HG03095 (cell line): ENCODE data around the gene ASIC1.

Experiments used
- ATAC-seq: cut with Tn5 transposase; IDR thresholded peaks from one replicate; pipeline ENCODE4 v1.9.1; 2021; ENCODE audit warnings: moderate library complexity; ENCODE audit not compliant: unreplicated experiment

ASIC1 gene

DNA sequence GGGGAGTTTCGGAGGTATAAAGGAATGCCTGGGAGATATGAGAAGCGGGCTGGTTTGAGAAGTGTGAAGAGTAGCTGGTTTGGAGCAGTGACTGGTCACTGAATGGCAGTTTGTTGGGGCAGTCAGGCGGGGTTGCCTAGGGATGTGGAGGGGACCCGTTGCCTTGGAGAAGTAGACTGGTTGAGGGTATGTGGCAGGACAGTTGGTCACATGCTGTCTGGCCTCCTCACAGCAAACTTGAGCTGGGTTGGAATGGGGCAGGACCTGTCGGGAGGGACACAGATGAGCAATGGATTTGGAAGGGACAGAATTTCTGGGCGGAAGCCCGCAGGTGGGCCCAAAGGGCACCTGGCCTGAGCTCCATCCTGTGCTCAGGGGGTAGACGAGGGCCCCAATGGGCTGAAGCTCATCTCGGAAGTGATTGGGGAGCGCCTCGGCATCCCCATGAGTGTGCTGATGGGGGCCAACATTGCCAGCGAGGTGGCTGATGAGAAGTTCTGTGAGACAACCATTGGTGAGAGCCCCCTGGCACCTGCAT, 48.6 kb downstream of the ASIC1 start:
- ATAC-seq, result no peak

DNA sequence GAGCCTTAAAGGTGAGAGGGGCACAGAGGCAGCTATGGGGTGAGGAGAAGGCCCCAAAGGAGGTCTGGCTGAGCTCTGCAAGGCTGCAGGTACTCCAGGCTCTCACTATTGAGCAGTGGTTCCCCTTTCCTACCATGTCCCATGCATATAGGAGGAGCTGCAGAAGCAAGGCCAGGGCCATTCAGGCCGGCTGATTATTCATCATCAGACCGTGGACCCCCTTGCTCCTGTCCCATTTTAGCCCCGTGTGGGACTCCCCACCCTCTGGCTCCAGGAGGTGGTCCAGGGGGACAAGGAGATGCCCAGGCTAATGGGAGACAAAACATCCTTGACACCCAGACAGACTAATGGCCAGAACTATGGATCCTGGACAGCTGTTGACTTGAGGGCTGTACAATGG, 49.5 kb downstream of the ASIC1 start:
- no peak for ATAC-seq

DNA sequence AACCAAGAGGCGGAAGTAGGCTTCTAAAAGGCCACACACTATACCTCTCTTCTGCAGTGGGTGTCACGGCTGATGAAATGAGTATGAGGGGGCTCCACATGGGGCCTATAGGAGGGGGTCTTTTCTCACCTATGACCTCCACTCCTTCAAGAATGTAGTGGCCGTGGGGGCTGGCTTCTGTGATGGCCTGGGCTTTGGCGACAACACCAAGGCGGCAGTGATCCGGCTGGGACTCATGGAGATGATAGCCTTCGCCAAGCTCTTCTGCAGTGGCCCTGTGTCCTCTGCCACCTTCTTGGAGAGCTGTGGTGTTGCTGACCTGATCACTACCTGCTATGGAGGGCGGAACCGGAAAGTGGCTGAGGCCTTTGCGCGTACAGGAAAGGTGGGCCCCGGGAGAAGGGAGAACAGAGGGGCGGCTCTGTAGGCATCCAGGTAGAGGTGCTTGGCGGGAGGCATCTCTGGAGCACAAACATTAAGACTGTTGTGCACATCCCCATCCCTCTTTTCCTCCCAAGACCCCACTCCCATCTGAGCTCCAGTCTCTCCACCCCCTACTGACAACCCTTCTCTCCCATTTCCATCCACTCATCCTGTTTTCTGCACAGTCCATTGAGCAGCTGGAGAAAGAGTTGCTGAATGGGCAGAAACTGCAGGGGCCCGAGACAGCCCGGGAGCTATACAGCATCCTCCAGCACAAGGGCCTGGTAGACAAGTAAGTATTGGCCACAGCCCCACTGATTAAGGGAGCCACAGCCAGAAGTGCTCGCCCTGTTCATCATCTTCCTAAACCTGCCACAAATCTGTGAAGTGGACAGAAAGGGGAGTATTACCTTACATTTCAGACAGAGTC, 50.2 kb downstream of the ASIC1 start:
- no peak for ATAC-seq

DNA sequence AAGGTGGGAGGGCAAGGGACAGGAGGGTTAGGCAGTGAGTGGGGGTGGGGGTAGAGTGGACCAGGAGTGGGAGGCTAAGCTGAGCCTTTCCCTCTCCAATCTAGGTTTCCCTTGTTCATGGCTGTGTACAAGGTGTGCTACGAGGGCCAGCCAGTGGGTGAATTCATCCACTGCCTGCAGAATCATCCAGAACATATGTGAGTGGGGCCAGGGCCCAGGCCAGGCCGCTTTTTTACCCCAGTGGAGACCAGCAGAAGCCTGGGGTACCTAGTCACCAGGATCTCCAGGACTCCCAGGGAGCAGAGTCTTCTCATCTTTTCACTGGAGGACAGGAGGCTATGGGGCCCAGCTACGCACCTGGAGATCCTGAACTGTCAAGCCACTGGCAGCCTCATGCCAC, 51.9 kb downstream of the ASIC1 start:
- no peak for ATAC-seq

DNA sequence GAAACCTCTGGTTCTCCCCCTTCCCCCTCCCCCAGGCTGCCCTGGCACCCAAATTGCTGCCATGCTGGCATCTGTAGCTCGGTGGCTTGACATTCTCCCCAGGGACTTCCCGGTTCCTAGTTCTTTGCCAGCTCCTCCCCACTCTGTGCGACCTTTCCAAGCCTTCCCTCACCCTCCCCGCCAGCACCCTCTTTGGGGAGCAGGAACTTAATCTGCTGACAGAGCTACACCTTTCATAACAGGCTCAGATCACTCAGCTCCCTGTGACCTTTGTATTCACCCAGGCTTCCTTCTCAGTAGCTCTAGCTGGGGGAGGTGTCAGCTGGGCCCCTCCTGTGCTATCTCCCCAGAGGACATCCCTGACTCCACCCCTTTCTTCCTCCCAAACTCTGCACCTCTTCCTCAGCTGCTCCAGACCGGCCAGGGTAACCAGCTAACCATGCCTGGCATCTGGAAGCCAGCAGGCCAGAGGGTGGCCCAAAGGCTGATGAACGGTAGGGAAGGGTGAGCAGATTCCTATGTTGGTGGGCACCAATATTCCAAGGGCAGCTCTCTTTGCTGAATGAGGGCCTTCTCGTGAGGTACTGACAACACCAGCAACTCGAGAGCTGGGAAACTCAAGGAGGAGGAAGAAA, 52.8 kb downstream of the ASIC1 start:
- ATAC-seq, result no peak

DNA sequence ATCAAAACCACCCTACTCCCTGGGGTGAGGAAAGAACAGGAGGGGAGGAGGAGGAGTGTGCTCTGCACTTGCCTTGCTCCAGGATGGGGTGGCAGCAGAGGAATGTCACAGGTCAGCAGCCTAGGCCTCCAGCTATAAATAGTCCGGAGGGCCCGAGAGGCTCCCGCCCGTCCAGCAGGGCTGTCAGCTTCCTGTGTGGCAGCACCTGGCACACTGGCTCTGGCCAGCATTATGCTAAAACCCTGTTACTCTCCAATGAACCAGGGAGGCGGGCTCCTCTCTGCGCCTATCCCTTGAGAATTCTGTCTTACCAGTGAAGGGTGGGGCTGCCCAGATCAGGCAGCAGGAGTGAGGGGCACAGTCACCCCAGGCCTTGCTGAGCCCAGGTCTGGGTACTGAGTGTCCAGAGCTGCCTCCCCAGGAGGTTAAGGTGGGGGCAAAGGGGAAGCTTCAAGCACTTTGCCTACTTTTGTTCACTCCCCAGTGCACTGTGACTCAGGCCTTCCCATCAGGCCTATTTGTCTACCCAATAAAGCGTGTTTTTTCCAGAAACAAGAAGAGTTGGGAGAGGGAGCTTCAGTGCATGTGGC, 53.5 kb downstream of the ASIC1 start:
- ATAC-seq, result no peak

DNA sequence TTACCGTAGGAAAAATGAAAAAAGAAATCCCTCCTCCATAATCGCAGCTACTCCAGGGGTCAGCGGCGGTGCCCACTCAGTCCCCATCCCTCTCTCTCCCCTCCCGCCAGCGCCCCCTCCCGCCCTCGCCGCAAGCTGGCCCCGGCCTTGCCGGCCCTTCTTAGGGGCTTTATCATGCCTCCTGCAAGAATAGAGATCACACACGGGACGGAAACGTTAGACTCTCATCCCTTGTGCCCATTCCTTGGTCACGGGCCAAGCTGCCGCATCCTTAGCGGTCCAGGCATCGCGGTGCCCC, 53.9 kb downstream of the ASIC1 start:
- ATAC-seq, result peak; percentile 1

DNA sequence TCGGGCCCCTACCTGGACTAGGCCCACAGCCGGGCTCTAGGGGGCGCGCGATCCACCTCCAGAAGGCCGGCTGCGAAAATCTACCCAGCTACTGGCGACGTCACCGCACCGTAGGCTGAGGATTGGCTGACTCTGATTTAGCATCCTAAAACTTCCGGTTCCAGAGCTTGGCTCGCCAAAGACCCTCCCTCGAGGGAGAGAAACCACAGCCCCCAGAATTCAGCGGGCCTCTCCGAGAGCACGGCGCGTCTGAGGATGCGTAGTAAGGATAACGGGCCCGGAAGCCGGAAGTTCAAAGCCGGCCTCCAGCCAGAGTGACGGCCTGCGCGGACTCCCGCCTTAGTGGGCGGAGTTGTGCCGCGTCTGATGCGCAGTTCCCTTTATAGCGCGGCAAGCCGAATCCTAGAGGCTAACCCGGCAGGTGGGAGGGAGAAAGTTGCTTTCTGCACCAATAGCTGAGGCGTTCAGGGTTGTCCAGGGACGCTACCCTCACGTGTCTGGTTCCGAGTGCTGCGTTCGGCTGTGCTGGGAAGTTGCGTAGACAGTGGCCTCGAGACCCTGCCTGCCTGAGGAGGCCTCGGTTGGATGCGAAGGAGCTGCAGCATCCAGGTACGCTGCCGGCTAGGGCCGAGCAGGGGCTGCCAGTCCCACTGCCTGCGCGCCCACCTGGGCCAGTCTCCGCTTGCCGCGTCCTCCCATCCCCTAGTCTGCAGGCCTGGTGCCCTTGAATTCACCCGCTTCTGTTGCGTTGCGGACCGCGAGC, 54.5 kb downstream of the ASIC1 start, which contains the start of gene COX14:
Gene COX14 (plus strand): TSS at position 544 of the 763 bp plus-strand sequence. CDS start 7,808 bp downstream, outside the sequence.
- peak; percentile 71 for ATAC-seq

DNA sequence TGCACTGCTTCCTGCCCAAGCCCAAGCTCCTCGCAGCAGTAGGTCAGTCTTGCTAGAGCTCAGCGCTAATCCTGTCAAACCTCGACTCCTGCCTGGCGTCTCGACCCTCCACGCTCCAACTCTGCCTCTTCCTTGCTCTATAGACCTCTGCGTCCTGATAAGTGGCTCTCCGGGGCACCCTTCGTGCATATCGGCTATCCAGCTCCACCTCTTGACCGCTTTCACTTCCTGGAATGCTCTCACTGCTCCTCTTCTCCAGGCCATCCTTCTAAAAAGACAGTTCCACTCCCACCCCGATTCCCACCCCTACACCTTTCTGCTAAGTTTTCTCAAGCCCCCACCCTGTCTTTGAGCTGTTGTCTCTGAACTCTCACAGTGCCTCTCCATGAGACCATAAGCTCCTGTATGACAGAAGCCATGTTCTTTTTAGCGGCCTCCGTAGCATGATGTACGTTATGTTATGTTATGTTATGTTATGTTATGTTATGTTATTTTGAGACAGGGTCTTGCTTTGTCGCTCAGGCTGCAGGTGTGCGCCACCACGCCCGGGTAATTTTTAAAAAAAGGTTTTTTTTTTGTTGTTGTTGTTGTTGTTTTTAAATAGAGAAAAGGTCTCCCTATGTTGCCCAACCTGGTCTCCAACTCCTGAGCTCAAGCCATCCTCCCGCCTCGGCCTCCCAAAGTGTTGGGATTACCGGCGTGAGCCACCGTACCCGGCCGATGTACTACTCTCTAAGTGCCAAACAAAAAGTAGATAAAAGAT, 55.2 kb downstream of the ASIC1 start:
- ATAC-seq, result no peak

DNA sequence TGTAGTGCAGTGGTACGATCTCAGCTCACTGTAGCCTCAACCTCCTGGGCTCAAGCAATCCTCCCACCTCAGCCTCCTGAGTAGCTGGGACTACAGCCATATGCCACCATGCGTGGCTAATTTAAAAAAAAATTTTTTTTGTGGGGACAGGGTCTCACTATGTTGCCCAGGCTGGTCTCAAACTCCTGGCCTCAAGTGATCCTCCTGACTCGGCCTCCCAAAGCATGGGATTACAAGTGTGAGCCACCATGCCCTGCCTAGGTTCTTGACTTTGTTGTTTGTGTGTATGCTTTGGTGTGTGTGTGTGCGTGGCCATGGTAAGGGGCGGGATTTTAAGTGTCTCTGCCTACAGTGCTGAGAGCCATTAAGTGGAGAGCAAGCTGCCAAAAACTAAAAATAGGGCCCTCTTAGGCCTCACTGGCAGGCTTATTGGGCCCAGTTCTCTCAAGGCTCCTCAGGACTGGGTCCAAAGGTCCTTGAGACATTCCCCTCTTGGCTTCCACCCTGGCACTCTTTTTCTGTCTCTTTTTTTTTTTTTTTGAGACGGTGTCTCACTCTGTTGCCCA, 59.7 kb downstream of the ASIC1 start:
- no peak for ATAC-seq

DNA sequence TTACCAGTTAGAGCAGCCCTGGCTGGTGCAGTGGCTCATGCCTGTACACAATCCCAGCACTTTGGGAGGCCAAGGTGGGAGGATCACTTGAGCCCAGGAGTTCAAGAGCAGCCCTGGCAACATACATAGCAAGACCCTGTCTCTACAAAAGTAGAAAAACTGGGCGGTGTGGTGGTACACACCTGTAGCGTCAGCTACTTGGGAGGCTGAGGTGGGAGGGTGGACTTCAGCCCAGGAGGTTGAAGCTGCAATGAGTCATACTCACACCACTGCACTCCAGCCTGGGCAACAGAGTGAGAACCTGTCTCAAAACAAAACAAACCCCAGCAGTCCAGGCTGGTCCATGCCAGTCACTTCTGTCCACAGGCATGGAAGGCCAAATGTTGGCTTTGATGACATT, 62.0 kb downstream of the ASIC1 start:
- no peak for ATAC-seq

DNA sequence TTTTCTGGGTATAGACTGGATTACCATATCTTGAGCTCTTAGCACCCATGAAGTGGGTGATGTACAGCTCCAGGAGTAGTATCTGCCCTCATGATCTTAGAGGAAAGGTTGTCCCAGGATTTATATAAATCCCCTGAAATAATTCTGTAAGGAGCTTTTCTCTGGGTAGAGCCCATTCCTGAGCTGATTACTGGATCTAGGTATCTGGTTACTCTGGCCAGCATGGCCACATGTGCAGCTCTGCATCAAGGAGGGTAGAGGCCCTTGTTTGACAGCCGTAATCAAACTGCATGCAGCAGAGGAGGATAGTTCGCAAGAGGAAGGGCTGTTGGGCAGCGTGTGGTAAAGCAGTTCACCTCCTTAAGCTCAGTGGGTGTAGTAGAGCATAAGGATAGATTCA, 63.1 kb downstream of the ASIC1 start:
- ATAC-seq, result no peak

DNA sequence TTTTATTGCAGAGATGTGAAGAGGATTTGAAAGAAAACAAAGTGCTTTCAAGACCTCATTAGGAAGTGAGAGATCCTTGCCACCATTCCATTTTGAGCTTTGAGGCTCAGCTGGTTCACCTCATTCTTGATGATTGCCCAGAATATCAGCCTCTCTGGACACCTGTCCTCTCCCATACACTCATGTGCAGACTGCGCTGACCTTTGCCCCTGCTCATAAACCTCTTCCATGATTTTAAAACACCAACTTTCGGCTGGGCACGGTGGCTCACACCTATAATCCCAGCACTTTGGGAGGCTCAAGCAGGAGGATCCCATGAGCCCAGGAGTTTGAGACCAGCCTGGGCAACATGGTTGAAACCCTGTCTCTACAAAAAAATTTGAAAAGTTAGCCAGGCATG, 63.6 kb downstream of the ASIC1 start:
- no peak for ATAC-seq

DNA sequence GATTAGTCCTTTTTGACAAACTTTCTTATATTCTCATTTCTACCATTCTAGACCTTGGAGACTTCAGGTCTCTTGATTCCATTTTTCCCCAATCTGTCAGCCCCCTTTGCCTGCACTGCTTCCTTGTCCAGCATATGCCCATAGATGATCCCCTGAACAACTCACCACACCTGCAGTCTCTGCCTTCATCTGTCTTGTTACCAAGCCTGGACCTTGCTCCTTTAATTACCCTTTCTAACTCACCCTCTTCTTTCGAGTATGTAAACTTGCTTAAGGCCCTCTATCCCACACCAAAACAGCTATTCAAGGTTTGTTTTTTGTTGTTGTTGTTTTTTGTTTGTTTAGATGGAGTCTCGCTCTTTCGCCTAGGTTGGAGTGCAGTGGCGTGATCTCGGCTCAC, 64.2 kb downstream of the ASIC1 start:
- ATAC-seq, result no peak

DNA sequence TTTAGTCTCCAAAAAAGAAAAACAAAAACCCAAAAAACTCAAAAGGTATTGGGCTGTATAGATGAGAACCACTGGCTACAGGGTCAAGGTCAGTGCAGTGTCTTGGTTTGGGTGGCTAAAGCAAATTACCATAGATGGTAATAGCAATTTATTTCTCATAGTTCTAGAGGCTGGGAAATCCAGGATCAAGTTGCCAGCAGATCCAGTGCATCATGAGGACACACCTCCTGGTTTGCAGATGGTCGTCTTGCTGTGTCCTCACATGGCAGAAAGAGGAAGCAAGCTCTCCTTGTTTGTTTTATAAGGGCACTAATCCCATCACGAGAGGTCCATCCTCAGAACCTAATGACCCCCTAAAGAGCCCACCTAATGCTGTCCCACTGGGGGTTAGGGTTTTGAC, 65.8 kb downstream of the ASIC1 start:
- ATAC-seq, result no peak

DNA sequence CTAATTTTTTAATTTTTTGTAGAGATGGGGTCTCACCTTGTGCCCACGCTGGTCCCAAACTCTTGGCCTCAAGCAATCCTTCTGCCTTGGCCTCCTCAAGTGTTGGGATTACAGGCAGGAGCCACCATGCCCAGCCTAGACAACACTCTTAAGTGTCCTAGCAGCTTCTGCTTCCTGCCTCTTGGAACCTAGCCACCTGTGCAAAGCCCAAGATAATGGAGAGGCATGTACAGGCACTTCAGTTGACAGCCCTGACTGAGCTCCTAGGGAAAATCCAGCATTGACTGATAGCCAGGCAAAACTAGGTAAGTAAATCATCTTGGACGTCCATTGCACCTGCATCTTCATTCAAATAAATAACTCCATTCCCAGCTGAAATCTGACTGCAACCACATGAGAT, 70.2 kb downstream of the ASIC1 start:
- ATAC-seq, result no peak

DNA sequence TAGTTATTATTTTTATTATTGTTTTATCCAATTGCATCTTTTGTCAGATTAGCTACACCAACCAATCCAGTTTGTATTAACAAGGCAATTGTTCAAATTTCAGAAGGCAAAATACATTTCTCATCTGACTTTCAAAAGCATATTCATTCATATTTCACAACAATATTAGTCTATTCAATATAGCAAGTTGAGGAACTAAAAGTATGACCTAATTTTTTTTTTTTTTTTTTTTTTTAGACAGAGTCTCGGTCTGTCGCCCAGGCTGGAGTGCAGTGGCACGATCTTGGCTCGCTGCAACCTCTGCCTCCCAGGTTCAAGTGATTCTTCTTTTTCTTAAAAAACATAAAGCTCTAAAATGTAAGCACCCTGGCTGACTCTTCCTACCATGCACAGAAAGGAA, 71.9 kb downstream of the ASIC1 start:
- ATAC-seq, result no peak

DNA sequence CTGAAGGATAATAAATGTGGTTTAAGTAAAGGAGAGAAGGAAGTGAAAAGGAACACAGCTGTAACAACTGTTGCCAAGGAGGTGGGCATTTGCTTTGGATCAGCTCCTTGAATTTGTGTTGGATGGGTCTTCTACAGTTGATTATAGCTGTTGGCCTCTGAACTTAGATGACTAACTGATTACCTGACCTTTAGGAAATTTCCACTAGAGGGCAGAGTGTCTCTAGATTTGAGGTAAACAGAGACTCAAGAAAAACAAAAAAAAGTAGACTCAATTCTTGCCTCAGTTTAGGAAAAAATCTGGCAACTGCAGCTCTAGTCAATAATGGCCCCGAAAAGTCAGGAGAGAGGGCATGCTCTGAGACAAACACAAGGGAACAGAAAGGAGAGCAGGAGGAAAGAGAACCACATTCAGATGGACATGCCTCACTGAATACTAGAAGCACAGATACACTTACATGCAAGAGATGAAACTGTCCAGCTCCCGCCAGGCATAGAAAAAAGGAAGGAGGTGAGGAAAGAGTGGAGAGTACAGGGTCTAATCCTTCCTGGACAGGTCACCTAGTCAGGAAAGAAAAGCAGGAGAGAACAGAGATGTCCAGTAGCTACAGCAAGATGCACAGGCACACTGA, 75.2 kb downstream of the ASIC1 start:
- ATAC-seq, result no peak
